ENCODE measurements around the gene NSUN2.

GRCh38 chr5:6594066-6594465, 38.8 kb downstream of the NSUN2 start:
- TF ChIP-seq POLR2A (IDR thresholded peaks at IDR 0.05) (no peak), CTCF (IDR thresholded peaks at IDR 0.05) (no peak), EP300 (IDR thresholded peaks at IDR 0.05) (no peak)
